Central memory CD8-positive, alpha-beta T cell (primary cell): Measurements from ENCODE around the gene SSH3.

Experiments
- ATAC-seq: fragments of 150-1000 bp; cut with Tn5 transposase; replicated peaks from 2 replicates; pipeline ENCODE4 v1.10.0; 2022; ENCODE audit warnings: mild to moderate bottlenecking, moderate FRiP score, moderate number of reproducible peaks; ENCODE audit not compliant: poor library complexity, severe bottlenecking; ENCODE audit errors: extremely low read depth
- DNase-seq, 2 donors: peaks; one replicate each; pipeline ENCODE4 v3.0.0; 2021; ENCODE audit warnings: low spot score in 2 of 2
- H3K27ac Mint-ChIP-seq: one replicate; pipeline ENCODE4 v1.8.0; 2022; ENCODE audit warnings: low read depth, mild to moderate bottlenecking, moderate library complexity, mixed read lengths
- H3K27me3 Mint-ChIP-seq: one replicate; pipeline ENCODE4 v1.8.0; 2022; ENCODE audit warnings: mixed read lengths
- H3K36me3 Mint-ChIP-seq: one replicate; pipeline ENCODE4 v1.8.0; 2022; ENCODE audit warnings: mild to moderate bottlenecking, moderate library complexity, mixed read lengths; ENCODE audit not compliant: insufficient read depth
- H3K4me1 Mint-ChIP-seq: one replicate; pipeline ENCODE4 v1.8.0; 2022; ENCODE audit warnings: mixed read lengths
- H3K4me3 Mint-ChIP-seq: one replicate; pipeline ENCODE4 v1.8.0; 2022; ENCODE audit warnings: mild to moderate bottlenecking, moderate library complexity, mixed read lengths
- H3K9me3 Mint-ChIP-seq: one replicate; pipeline ENCODE4 v1.8.0; 2022; ENCODE audit warnings: mixed read lengths

SSH3 gene

GRCh38 chr11:67347964-67348749, 44.8 kb downstream of the SSH3 start:
- Mint-ChIP-seq H3K27me3 (no peaks in the 10 kb centered on the region), H3K27ac (peak overlapping the region; percentile 1), H3K9me3 (no peaks in the 10 kb centered on the region), H3K4me3 (no peak overlapping the region), H3K36me3 (peaks cover 2% of the 10 kb centered on the region), H3K4me1 (peaks cover 35% of the 10 kb centered on the region)
- DNase-seq (no peak), ATAC-seq (no peak)

- H3K27me3 Mint-ChIP-seq = no peaks in the 10 kb centered on the region
- no peaks in the 10 kb centered on the region for H3K9me3 Mint-ChIP-seq
- peak overlapping the region; percentile 1 for H3K27ac Mint-ChIP-seq
- peaks cover 6% of the 10 kb centered on the region for H3K36me3 Mint-ChIP-seq
- H3K4me3 Mint-ChIP-seq = no peak overlapping the region
- H3K4me1 Mint-ChIP-seq = peaks cover 41% of the 10 kb centered on the region
- DNase-seq = no peak
- ATAC-seq = no peak
These were observed 45.7 kb downstream of the SSH3 start for GRCh38 chr11:67349036-67349435.

- H3K27me3 Mint-ChIP-seq = no peaks in the 10 kb centered on the region
- peaks cover 6% of the 10 kb centered on the region for H3K36me3 Mint-ChIP-seq
- H3K9me3 Mint-ChIP-seq = no peaks in the 10 kb centered on the region
- ATAC-seq (no peak), DNase-seq (no peak)
- no peak overlapping the region for H3K4me3 Mint-ChIP-seq
- H3K4me1 Mint-ChIP-seq = peaks cover 45% of the 10 kb centered on the region
- H3K27ac Mint-ChIP-seq = peak overlapping the region; percentile 1
These were observed 46.1 kb downstream of the SSH3 start for GRCh38 chr11:67349457-67349856.

- H3K4me1 Mint-ChIP-seq = peaks cover 51% of the 10 kb centered on the region
- peaks cover 6% of the 10 kb centered on the region for H3K36me3 Mint-ChIP-seq
- H3K4me3 Mint-ChIP-seq = no peak overlapping the region
- no peaks in the 10 kb centered on the region for H3K9me3 Mint-ChIP-seq
- no peak for DNase-seq
- H3K27me3 Mint-ChIP-seq = no peaks in the 10 kb centered on the region
- H3K27ac Mint-ChIP-seq = peak overlapping the region; percentile 1
- no peak for ATAC-seq
These were observed 46.7 kb downstream of the SSH3 start for GRCh38 chr11:67349928-67350465.

- Mint-ChIP-seq H3K4me3 (peak overlapping the region; percentile 89), H3K4me1 (peaks cover 46% of the 10 kb centered on the region), H3K36me3 (peaks cover 7% of the 10 kb centered on the region), H3K9me3 (no peaks in the 10 kb centered on the region), H3K27me3 (no peaks in the 10 kb centered on the region), H3K27ac (peak overlapping the region; percentile 36)
- ATAC-seq (no peak), DNase-seq (peak; percentile 42 to 53)
These were observed 48.1 kb downstream of the SSH3 start for GRCh38 chr11:67351275-67352005.

GRCh38 chr11:67352546-67353316, 49.4 kb downstream of the SSH3 start:
- ATAC-seq = peak; percentile 74
- H3K27ac Mint-ChIP-seq = peak overlapping the region; percentile 98
- H3K9me3 Mint-ChIP-seq = no peaks in the 10 kb centered on the region
- peaks cover 7% of the 10 kb centered on the region for H3K36me3 Mint-ChIP-seq
- H3K4me3 Mint-ChIP-seq = peak overlapping the region; percentile 89
- H3K27me3 Mint-ChIP-seq = no peaks in the 10 kb centered on the region
- peaks cover 53% of the 10 kb centered on the region for H3K4me1 Mint-ChIP-seq
- DNase-seq = no peak

GRCh38 chr11:67353317-67354074, 50.2 kb downstream of the SSH3 start, which contains the start of gene POLD4:
Gene POLD4 (minus strand): TSS chr11:67353546. CDS start chr11:67353399, 147 bp downstream.
- no peaks in the 10 kb centered on the region for H3K27me3 Mint-ChIP-seq
- peak within 1 kb of the TSS; percentile 89 for H3K4me3 Mint-ChIP-seq
- peaks cover 7% of the 10 kb centered on the region for H3K36me3 Mint-ChIP-seq
- peak; percentile 89 for ATAC-seq
- H3K9me3 Mint-ChIP-seq = no peaks in the 10 kb centered on the region
- H3K4me1 Mint-ChIP-seq = peaks cover 58% of the 10 kb centered on the region
- peak; percentile 89 to 90 for DNase-seq
- peak within 1 kb of the TSS; percentile 98 for H3K27ac Mint-ChIP-seq

GRCh38 chr11:67354075-67355022, 51.0 kb downstream of the SSH3 start:
- no peak for ATAC-seq
- Mint-ChIP-seq H3K27ac (peak overlapping the region; percentile 98), H3K27me3 (no peaks in the 10 kb centered on the region), H3K4me1 (peaks cover 54% of the 10 kb centered on the region), H3K9me3 (no peaks in the 10 kb centered on the region), H3K4me3 (peak overlapping the region; percentile 89), H3K36me3 (peaks cover 7% of the 10 kb centered on the region)
- no peak for DNase-seq

GRCh38 chr11:67355023-67355793, 51.9 kb downstream of the SSH3 start:
- Mint-ChIP-seq H3K36me3 (peaks cover 7% of the 10 kb centered on the region), H3K4me3 (no peak overlapping the region), H3K27ac (no peak overlapping the region), H3K9me3 (no peaks in the 10 kb centered on the region), H3K27me3 (no peaks in the 10 kb centered on the region), H3K4me1 (peaks cover 47% of the 10 kb centered on the region)
- DNase-seq = no peak
- no peak for ATAC-seq

- Mint-ChIP-seq H3K4me1 (peaks cover 47% of the 10 kb centered on the region), H3K4me3 (no peak overlapping the region), H3K9me3 (no peaks in the 10 kb centered on the region), H3K36me3 (peaks cover 7% of the 10 kb centered on the region), H3K27ac (no peak overlapping the region), H3K27me3 (no peaks in the 10 kb centered on the region)
- ATAC-seq (no peak), DNase-seq (no peak)
These were observed 52.6 kb downstream of the SSH3 start for GRCh38 chr11:67355794-67356386.
